Measurements from ENCODE around the gene CCDC196. TPM values are rescaled to one million over a fixed set of nuclear protein-coding genes. Genes with fewer than 3 reads are reported as not detected.
A peak's percentile ranks its signal among the peaks of the same experiment; 100 is the strongest.

Gene CCDC196
- polyA plus RNA-seq, 2 of the 4 experiments (the other 2 are of a cell fraction): not detected

DNA sequence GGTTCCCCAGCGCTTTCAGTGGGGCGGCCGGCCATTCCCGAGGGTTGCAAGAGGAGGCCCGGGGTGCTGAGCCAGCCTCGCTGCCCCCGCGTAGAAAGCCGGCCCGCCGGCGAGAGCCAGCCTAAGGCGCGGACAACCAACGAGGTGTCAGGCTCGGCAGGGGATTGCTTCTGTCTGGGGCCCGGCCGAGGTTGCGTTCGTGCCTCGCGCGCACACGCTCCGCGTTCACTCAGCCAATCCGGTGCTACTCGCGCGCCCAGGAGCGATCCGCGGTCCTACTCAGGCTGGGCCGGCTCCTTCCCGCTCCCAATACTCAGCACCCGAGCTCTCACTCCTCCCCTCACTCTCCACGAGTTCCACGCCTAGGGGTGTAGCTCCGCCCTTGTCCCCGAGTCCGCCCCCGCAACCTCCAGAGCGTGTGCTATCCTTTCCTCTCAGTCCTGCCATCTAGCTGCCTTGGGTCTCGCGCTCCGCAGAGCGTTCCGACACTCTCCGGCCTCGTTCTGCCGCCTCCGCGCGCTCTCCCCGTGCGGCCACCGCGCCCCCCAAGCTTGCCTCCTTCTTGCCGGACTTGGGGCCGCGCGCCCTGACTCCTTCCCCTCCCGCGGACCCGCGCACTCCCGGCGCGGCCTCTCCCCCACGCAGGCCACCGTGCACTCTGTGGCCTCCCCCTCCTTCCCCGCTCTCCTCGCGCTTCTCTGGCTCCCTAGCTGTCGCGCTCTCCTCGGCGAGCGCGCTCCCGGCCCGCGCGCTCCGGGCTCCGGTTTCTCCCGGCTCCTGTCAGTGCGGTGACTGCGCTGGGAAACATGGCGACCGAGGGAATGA is 21.8 kb downstream of the CCDC196 start, which contains the start of gene GPHN (continued):
- TF ChIP-seq, protein P1, sequence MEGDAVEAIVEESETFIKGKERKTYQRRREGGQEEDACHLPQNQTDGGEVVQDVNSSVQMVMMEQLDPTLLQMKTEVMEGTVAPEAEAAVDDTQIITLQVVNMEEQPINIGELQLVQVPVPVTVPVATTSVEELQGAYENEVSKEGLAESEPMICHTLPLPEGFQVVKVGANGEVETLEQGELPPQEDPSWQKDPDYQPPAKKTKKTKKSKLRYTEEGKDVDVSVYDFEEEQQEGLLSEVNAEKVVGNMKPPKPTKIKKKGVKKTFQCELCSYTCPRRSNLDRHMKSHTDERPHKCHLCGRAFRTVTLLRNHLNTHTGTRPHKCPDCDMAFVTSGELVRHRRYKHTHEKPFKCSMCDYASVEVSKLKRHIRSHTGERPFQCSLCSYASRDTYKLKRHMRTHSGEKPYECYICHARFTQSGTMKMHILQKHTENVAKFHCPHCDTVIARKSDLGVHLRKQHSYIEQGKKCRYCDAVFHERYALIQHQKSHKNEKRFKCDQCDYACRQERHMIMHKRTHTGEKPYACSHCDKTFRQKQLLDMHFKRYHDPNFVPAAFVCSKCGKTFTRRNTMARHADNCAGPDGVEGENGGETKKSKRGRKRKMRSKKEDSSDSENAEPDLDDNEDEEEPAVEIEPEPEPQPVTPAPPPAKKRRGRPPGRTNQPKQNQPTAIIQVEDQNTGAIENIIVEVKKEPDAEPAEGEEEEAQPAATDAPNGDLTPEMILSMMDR (IDR thresholded peaks at IDR 0.05): no peak
- TF ChIP-seq HEYL (CRISPR knock-in tag; IDR thresholded peaks at IDR 0.05) (no peak), HOXB5 (CRISPR knock-in tag; IDR thresholded peaks at IDR 0.05) (0 out of 2 replicates have a peak, but pooled peaks have one; percentile 17)
- TF ChIP-seq, protein P2, sequence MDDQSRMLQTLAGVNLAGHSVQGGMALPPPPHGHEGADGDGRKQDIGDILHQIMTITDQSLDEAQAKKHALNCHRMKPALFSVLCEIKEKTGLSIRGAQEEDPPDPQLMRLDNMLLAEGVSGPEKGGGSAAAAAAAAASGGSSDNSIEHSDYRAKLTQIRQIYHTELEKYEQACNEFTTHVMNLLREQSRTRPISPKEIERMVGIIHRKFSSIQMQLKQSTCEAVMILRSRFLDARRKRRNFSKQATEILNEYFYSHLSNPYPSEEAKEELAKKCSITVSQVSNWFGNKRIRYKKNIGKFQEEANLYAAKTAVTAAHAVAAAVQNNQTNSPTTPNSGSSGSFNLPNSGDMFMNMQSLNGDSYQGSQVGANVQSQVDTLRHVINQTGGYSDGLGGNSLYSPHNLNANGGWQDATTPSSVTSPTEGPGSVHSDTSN (IDR thresholded peaks at IDR 0.05): no peak

DNA sequence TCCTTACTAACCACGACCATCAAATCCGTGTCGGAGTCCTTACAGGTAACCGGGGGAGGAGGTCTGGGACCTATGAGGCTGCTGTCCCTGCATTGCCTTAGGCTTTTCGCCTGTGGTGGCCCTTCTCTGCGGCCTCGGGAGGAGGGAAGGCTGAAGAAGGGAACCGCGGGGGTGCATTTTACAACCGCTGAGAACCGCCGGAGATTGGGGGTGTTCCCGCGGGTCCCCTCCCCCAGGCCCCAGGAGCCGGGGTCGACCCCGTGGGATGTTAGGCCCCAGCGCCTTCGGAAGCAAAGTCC is 22.3 kb downstream of the CCDC196 start:
- no CpG with 5 or more reads among the region's 19 CpGs for WGBS (ENCODE audit: missing lambda C conversion rate)
- no peak for FAIRE-seq
- H3K4me2 ChIP-seq: peak overlapping the region; percentile 95
- H3K27ac ChIP-seq: peak overlapping the region; percentile 70 to 94
- H3K9me3 ChIP-seq: no peaks in the 10 kb centered on the region
- no peak for ATAC-seq
- H3K4me3 ChIP-seq: peak overlapping the region; percentile 76
- POLR2A ChIA-PET: interaction anchor here (1.0 to 2.3 kb wide), 5 partner anchors 11 to 851 kb away, joined by 5 to 11 read pairs (median 7); partner anchors contain the start of genes ATP6V1D, EIF2S1 and PALS1
- DNase-seq (ENCODE audit: low read depth in 1 of 2, low spot score in 1 of 2): no peak
- CTCF ChIA-PET: interaction anchor here (0.6 to 2.1 kb wide), 6 partner anchors 10 to 777 kb away, joined by 3 to 12 read pairs (median 3); no protein-coding TSS in a partner anchor
- peaks cover 11% of the 10 kb centered on the region; the same call in 2 of the 3 replicates for H3K4me1 ChIP-seq
- TF ChIP-seq KDM5A (IDR thresholded peaks at IDR 0.05) (peak; percentile 23; the same call in 1 of the 2 replicates), ZC3H11A (IDR thresholded peaks at IDR 0.05) (no peak)

DNA sequence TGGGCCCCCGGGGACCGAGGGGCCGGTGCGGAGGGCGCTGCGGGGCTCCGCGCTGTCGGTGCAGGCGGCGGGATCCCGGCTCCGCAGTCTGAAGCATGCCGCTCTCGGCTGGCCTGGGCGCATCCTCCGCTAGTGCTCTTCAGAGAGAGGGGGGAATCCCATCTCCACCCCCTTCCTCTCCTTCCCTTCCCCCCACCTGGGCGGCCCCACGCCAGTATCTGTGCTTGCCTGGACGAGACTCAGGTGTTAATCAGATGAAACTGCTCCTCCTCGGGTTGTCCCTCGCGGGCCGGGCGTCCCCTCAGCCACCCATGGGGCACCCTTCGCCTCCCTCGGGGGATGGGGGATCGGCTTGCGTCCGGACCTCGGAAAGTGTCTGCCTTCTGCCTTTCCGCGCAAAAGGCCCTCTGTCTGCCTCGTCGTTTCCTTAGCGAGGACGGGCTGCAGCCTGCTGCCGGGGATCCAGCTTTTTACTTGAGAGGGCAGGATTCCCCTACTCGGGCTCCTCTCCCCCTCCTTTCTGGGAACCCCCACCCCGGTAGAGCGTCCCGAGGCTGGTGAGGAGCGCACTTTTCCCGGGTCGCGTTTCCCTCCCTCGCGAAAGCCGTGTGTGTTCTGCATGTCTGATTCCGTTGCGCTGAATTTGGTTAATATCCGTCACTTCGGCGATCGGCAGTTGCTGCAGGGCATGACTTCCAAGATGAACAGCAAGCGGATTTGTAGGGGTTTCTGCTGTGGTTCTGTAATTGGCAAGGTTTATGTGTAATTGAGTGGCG is 22.9 kb downstream of the CCDC196 start:
- Histone ChIP-seq H3K9me3 (no peaks in the 10 kb centered on the region), H3K4me3 (peak overlapping the region; percentile 76), H3K4me1 (peaks cover 11% of the 10 kb centered on the region; the same call in 2 of the 3 replicates), H3K27ac (peak overlapping the region; percentile 70 to 94), H3K4me2 (peak overlapping the region; percentile 95)
- 1% methylated on average over 33 of the region's 57 CpGs for WGBS (ENCODE audit: missing lambda C conversion rate)
- TF ChIP-seq RNF2 (IDR thresholded peaks at IDR 0.05; ENCODE audit: borderline replicate concordance, low read depth) (peak; percentile 68; the same call in 1 of the 2 replicates), CBX8 (IDR thresholded peaks at IDR 0.05) (peak; percentile 26; the same call in 1 of the 2 replicates), NR3C1 (IDR thresholded peaks at IDR 0.05) (no peak)
- CTCF ChIA-PET: interaction anchor here (0.6 to 2.1 kb wide), 5 partner anchors 10 to 131 kb away, joined by 3 to 12 read pairs (median 3); no protein-coding TSS in a partner anchor
- POLR2A ChIA-PET: interaction anchor here (1.3 to 2.3 kb wide), 4 partner anchors 12 to 851 kb away, joined by 6 to 11 read pairs (median 7); partner anchors contain the start of genes ATP6V1D, EIF2S1 and PALS1
- DNase-seq (ENCODE audit: low read depth in 1 of 2, low spot score in 1 of 2) (peak; percentile 13 to 20), FAIRE-seq (no peak), ATAC-seq (peak; percentile 33 to 43)

DNA sequence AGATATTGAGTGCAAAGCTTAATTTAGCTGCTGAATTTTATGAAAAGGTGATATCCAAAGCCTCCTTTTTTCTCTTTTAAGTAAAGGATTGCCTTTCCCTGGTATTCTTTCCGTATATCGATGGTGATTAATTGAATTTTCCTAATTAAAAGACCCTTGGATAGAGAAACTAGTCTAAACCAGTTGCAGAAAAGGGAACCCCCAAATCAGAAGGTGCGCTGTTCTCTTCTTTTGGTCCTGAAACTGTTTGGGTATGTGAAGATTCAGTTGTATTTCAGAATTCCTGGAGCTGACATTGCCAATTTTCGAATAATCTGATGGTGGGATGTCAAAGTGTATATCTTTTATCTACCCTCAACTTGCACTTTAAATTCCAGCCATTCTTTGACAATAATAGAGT is 23.7 kb downstream of the CCDC196 start:
- H3K9me3 ChIP-seq: no peaks in the 10 kb centered on the region
- 82% methylated on average over 4 of the region's 4 CpGs for WGBS (ENCODE audit: missing lambda C conversion rate)
- DNase-seq (ENCODE audit: low read depth in 1 of 2, low spot score in 1 of 2): no peak
- peak overlapping the region; percentile 95 for H3K4me2 ChIP-seq
- no peak for ATAC-seq
- TF ChIP-seq EP300 (IDR thresholded peaks at IDR 0.05): no peak
- TF ChIP-seq MAX (IDR thresholded peaks at IDR 0.05): no peak
- TF ChIP-seq REST (IDR thresholded peaks at IDR 0.05): peak; percentile 79; the same call in 1 of the 2 replicates
- FAIRE-seq: no peak
- peaks cover 11% of the 10 kb centered on the region; the same call in 2 of the 3 replicates for H3K4me1 ChIP-seq
- no peak overlapping the region for H3K27ac ChIP-seq
- POLR2A ChIA-PET: no interaction called here
- peak overlapping the region; percentile 76 for H3K4me3 ChIP-seq
- CTCF ChIA-PET: no interaction called here
